CD14-positive monocyte (primary cell): ENCODE measurements around the gene NDUFB10. TPM values are rescaled to one million over a fixed set of nuclear protein-coding genes. Genes with fewer than 3 reads are reported as not detected.
A peak's percentile ranks its signal among the peaks of the same experiment; 100 is the strongest.

Experiments
- DNase-seq, 3 donors: peaks; one replicate each; pipeline ENCODE4 v3.0.0-alpha.2; 2011 to 2022
- H2AFZ ChIP-seq: 2 replicates; pipeline ENCODE4 v1.6.0; 2012; ENCODE audit warnings: mild to moderate bottlenecking, low read depth, low read length, inconsistent platforms; ENCODE audit not compliant: insufficient read depth, poor library complexity, severe bottlenecking
- H3K27ac ChIP-seq, 2 donors: 1 replicate in 1 of 2; 2 replicates in 1 of 2; pipeline ENCODE4 v1.5.1; 2012 to 2013; ENCODE audit warnings: low read length in 2 of 2, control low read depth in 1 of 2, inconsistent platforms in 1 of 2, low read depth in 1 of 2, mild to moderate bottlenecking in 1 of 2
- H3K27me3 ChIP-seq, 2 donors: one replicate each; pipeline versions ENCODE4 v1.6.0 to v1.6.1; 2011 to 2013; ENCODE audit warnings: low read length in 2 of 2; ENCODE audit not compliant: control insufficient read depth in 2 of 2, insufficient read depth in 2 of 2
- H3K36me3 ChIP-seq, 2 donors: replicated peaks in 1 of 2; 1 replicate in 1 of 2; 2 replicates in 1 of 2; pipeline versions ENCODE4 v1.5.1 to v1.6.1; 2012 to 2013; ENCODE audit warnings: low read length in 2 of 2, control low read depth in 1 of 2, inconsistent platforms in 1 of 2, mild to moderate bottlenecking in 1 of 2; ENCODE audit not compliant: insufficient read depth in 2 of 2, control insufficient read depth in 1 of 2
- H3K4me1 ChIP-seq, 2 donors: 1 replicate in 1 of 2; 2 replicates in 1 of 2; pipeline versions ENCODE4 v1.5.1 to v1.6.1; 2012 to 2013; ENCODE audit warnings: low read length in 2 of 2, control low read depth in 1 of 2, inconsistent platforms in 1 of 2, mild to moderate bottlenecking in 1 of 2, moderate library complexity in 1 of 2; ENCODE audit not compliant: insufficient read depth in 2 of 2, control insufficient read depth in 1 of 2
- H3K4me2 ChIP-seq: replicated peaks from 2 replicates; pipeline ENCODE3; 2012; ENCODE audit warnings: low read length, moderate library complexity, mild to moderate bottlenecking; ENCODE audit not compliant: poor library complexity, severe bottlenecking; ENCODE audit errors: extremely low read depth
- H3K4me3 ChIP-seq, 3 experiments: fragments of 200-600 bp in 1 of 3; sonication (generic) in 1 of 3; replicated peaks in 1 of 3; 1 replicate in 2 of 3; 2 replicates in 1 of 3; pipeline ENCODE4 v1.5.1; 2011 to 2013; ENCODE audit warnings: low read length in 3 of 3, mild to moderate bottlenecking in 3 of 3, control low read depth in 2 of 3, low read depth in 2 of 3, inconsistent platforms in 1 of 3, moderate library complexity in 1 of 3
- H3K79me2 ChIP-seq: 2 replicates; pipeline ENCODE4 v1.6.0; 2012; ENCODE audit warnings: mild to moderate bottlenecking, control low read depth, inconsistent platforms, low read length, moderate library complexity; ENCODE audit not compliant: insufficient read depth
- H3K9ac ChIP-seq: 2 replicates; pipeline ENCODE4 v1.6.0; 2017; ENCODE audit warnings: low read length, mild to moderate bottlenecking; ENCODE audit not compliant: insufficient read depth, poor library complexity, severe bottlenecking
- H3K9me3 ChIP-seq, 2 donors: replicated peaks in 1 of 2; 1 replicate in 1 of 2; 2 replicates in 1 of 2; pipeline versions ENCODE4 v1.5.1 to v1.6.1; 2012 to 2013; ENCODE audit warnings: low read length in 2 of 2, control low read depth in 1 of 2; ENCODE audit not compliant: control insufficient read depth in 1 of 2, insufficient read depth in 1 of 2
- H4K20me1 ChIP-seq: 2 replicates; pipeline ENCODE4 v1.6.0; 2012; ENCODE audit warnings: mild to moderate bottlenecking, low read length, control low read depth, moderate library complexity; ENCODE audit not compliant: insufficient read depth
- H3K27ac Mint-ChIP-seq, 7 donors: one replicate each; pipeline ENCODE4 v1.8.0; 2020; ENCODE audit warnings: mild to moderate bottlenecking in 7 of 7, mixed read lengths in 7 of 7, moderate library complexity in 6 of 7, inconsistent platforms in 2 of 7
- H3K27me3 Mint-ChIP-seq, 3 donors: one replicate each; pipeline ENCODE4 v1.8.0; 2021 to 2022; ENCODE audit warnings: low read depth in 3 of 3, mild to moderate bottlenecking in 3 of 3, mixed read lengths in 3 of 3, moderate library complexity in 3 of 3, inconsistent platforms in 1 of 3
- H3K36me3 Mint-ChIP-seq, 2 donors: one replicate each; pipeline ENCODE4 v1.8.0; 2020; ENCODE audit warnings: mixed read lengths in 2 of 2, inconsistent platforms in 1 of 2, mild to moderate bottlenecking in 1 of 2
- H3K4me1 Mint-ChIP-seq: one replicate; pipeline ENCODE4 v1.8.0; 2020; ENCODE audit warnings: mild to moderate bottlenecking, mixed read lengths
- H3K4me3 Mint-ChIP-seq, 2 donors: one replicate each; pipeline ENCODE4 v1.8.0; 2020; ENCODE audit warnings: mild to moderate bottlenecking in 2 of 2, mixed read lengths in 2 of 2, moderate library complexity in 1 of 2
- H3K9me3 Mint-ChIP-seq, 7 donors: one replicate each; pipeline ENCODE4 v1.8.0; 2020 to 2022; ENCODE audit warnings: mixed read lengths in 7 of 7, mild to moderate bottlenecking in 6 of 7, moderate library complexity in 6 of 7, inconsistent platforms in 2 of 7
- CTCF ChIP-seq: fragments of 200-600 bp; IDR thresholded peaks from one replicate; pipeline ENCODE4 v1.8.0; 2022; ENCODE audit warnings: antibody characterized with exemption, mild to moderate bottlenecking
- WGBS: methylation state at CpG from one replicate; pipeline ENCODE4 v1.1.5; 2013; ENCODE audit warnings: missing lambda C conversion rate; ENCODE audit not compliant: insufficient coverage; 5-methylcytosine and 5-hydroxymethylcytosine counted together
- intact Hi-C, 2 donors: fragments of 100-400 bp; cut with micrococcal nuclease; formaldehyde crosslinking; loops; one replicate each; pipeline versions ENCODE4 v1.15.0 to v1.15.1; 2023
- polyA plus RNA-seq, 3 donors: library from polyadenylated mRNA; depleted of rRNA in 1 of 3; unstranded in 2 of 3; stranded (reverse) in 1 of 3; fragments of 300-500 nt in 2 of 3; fragments of >200 nt in 1 of 3; fragmentation: Illumina TruSeq in 2 of 3; gene quantifications; 1 replicate in 2 of 3; 2 replicates in 1 of 3; pipeline ENCODE4 v1.2.3, GENCODE V29; 2012 to 2021

The NDUFB10 gene
- polyA plus RNA-seq, 3 donors = 121 to 215 (median 186) TPM

GRCh38 chr16:1942047-1942809, 17.1 kb upstream of the NDUFB10 start:
- Histone ChIP-seq H3K27ac (peak overlapping the region; percentile 83), H3K79me2 (peaks cover 57% of the 10 kb centered on the region), H3K4me1 (peaks cover 61 to 69% of the 10 kb centered on the region in 2 donors), H2AFZ (peak overlapping the region; percentile 63), H4K20me1 (peaks cover 34% of the 10 kb centered on the region), H3K27me3 (no peaks in the 10 kb centered on the region), H3K4me3 (peak overlapping the region; percentile 86 to 99 (median 92)), H3K9me3 (no peaks in the 10 kb centered on the region), H3K4me2 (peak overlapping the region; percentile 100), H3K36me3 (peaks cover 29 to 40% of the 10 kb centered on the region in 2 donors), H3K9ac (peak overlapping the region; percentile 82)
- intact Hi-C loops = loop anchor here in 1 of 2 donors (2.0 to 10.0 kb wide), 3 partner anchors 51 to 213 kb away; partner anchors contain the start of genes NUBP2, SPSB3 and TRAF7
- Mint-ChIP-seq H3K4me3 (peak overlapping the region; percentile 89 to 91), H3K27me3 (peaks cover 0 to 3% (median 0%) of the 10 kb centered on the region in 3 donors), H3K9me3 (no peaks in the 10 kb centered on the region), H3K27ac (peak overlapping the region; percentile 85 to 95 (median 94)), H3K4me1 (peaks cover 56% of the 10 kb centered on the region), H3K36me3 (peaks cover 28 to 45% of the 10 kb centered on the region in 2 donors)
- 5% methylated on average over 9 of the region's 17 CpGs for WGBS
- no peak for TF ChIP-seq CTCF
- peak; percentile 66 to 88 (median 78) for DNase-seq

- peak within 1 kb of the TSS; percentile 89 to 91 for H3K4me3 Mint-ChIP-seq
- H3K27ac ChIP-seq = peak within 1 kb of the TSS; percentile 83
- peak; percentile 98 to 99 (median 98) for DNase-seq
- H3K4me2 ChIP-seq = peak within 1 kb of the TSS; percentile 100
- TF ChIP-seq CTCF = no peak
- H2AFZ ChIP-seq = peak within 1 kb of the TSS; percentile 87
- WGBS = under 1% methylated on average over 55 of the region's 77 CpGs
- H3K36me3 ChIP-seq = peaks cover 29 to 31% of the 10 kb centered on the region in 2 donors
- peaks cover 25 to 36% of the 10 kb centered on the region in 2 donors for H3K36me3 Mint-ChIP-seq
- H3K79me2 ChIP-seq = peaks cover 49% of the 10 kb centered on the region
- H3K9me3 ChIP-seq = no peaks in the 10 kb centered on the region
- no peaks in the 10 kb centered on the region for H3K9me3 Mint-ChIP-seq
- H3K27me3 ChIP-seq = no peaks in the 10 kb centered on the region
- peaks cover 51% of the 10 kb centered on the region for H3K4me1 Mint-ChIP-seq
- peaks cover 27% of the 10 kb centered on the region for H4K20me1 ChIP-seq
- intact Hi-C loops = loop anchor here in 1 of 2 donors (2.0 to 10.0 kb wide), 3 partner anchors 50 to 212 kb away; partner anchors contain the start of genes NUBP2, SPSB3 and TRAF7
- peak within 1 kb of the TSS; percentile 85 to 95 (median 94) for H3K27ac Mint-ChIP-seq
- peaks cover 53 to 60% of the 10 kb centered on the region in 2 donors for H3K4me1 ChIP-seq
- H3K9ac ChIP-seq = peak within 1 kb of the TSS; percentile 82
- peak within 1 kb of the TSS; percentile 86 to 99 (median 92) for H3K4me3 ChIP-seq
- H3K27me3 Mint-ChIP-seq = peaks cover 0 to 3% (median 2%) of the 10 kb centered on the region in 3 donors
Measured at GRCh38 chr16:1942810-1943726, 16.3 kb upstream of the NDUFB10 start, which contains the start of gene MSRB1. MSRB1 (minus strand) TSS chr16:1943199; CDS start chr16:1943156, 43 bp downstream.
